Tibial nerve (tissue), 4 donors: ENCODE measurements around the gene ADCY6.

Experiments used
- CTCF ChIP-seq, 5 experiments: fragments of 200-600 bp in 3 of 5; fragments of 450-650 bp in 2 of 5; sonication (generic) in 3 of 5; IDR thresholded peaks; one replicate each; pipeline ENCODE4 v1.5.1; 2016 to 2019; ENCODE audit warnings: antibody characterized with exemption in 5 of 5, mild to moderate bottlenecking in 3 of 5, moderate library complexity in 2 of 5
- EP300 ChIP-seq, 2 donors: sonication (generic); formaldehyde crosslinking; IDR thresholded peaks; one replicate each; pipeline ENCODE4 v1.6.1; 2017; ENCODE audit warnings: antibody characterized with exemption in 2 of 2, mild to moderate bottlenecking in 1 of 2
- POLR2A ChIP-seq, 2 donors: fragments of 450-650 bp; IDR thresholded peaks; one replicate each; pipeline ENCODE4 v1.6.1; 2017; ENCODE audit warnings: antibody characterized with exemption in 2 of 2, mild to moderate bottlenecking in 2 of 2, moderate library complexity in 2 of 2

GRCh38 chr12:48758186-48758585 is 30.7 kb downstream of the ADCY6 start:
- no peak for TF ChIP-seq CTCF (IDR thresholded peaks at IDR 0.05)
- no peak for TF ChIP-seq POLR2A (IDR thresholded peaks at IDR 0.05)
- TF ChIP-seq EP300 (IDR thresholded peaks at IDR 0.05): no peak
